Endothelial cell of umbilical vein (primary cell): ENCODE results near the gene RNF227. TPM values are rescaled to one million over a fixed set of nuclear protein-coding genes. Genes with fewer than 3 reads are reported as not detected.

Experiments
- BruUV-seq: library from RNA; stranded (reverse); fragments of 400-500 nt; replicated peaks from 2 replicates; lab custom pipeline; 2021; lab: Mats Ljungman, UMichigan
- CTCF ChIA-PET: fragments of 300-600, 350-600 bp; sonication (Branson Sonifier 250); formaldehyde crosslinking; loops from one replicate; lab custom pipeline; 2021; ENCODE audit warnings: antibody characterized with exemption, inconsistent platforms; lab: Charles Lee
- POLR2A ChIA-PET: fragments of 300-600, 350-600 bp; sonication (Branson Sonifier 250); formaldehyde crosslinking; loops from one replicate; lab custom pipeline; 2021; ENCODE audit warnings: antibody characterized with exemption, inconsistent platforms; lab: Charles Lee
- DNase-seq: peaks from one replicate; pipeline ENCODE4 v3.0.0-alpha.2; 2011; ENCODE audit warnings: low read depth, low spot score
- FAIRE-seq: peaks from 2 replicates; lab custom pipeline; 2011; peaks lifted over from hg19 to GRCh38; lab: Jason Lieb, UNC
- H2AFZ ChIP-seq: 2 replicates; pipeline ENCODE4 v1.6.0; 2012; ENCODE audit warnings: low read depth, low read length, control low read depth, inconsistent platforms
- H3K27ac ChIP-seq: 2 replicates; pipeline ENCODE4 v1.5.1; 2011; ENCODE audit warnings: low read depth, mild to moderate bottlenecking, control low read depth, low read length, moderate library complexity; ENCODE audit not compliant: insufficient read depth
- H3K27me3 ChIP-seq, 2 experiments: 2 replicates each; pipeline versions ENCODE4 v1.6.0 to v1.6.1; 2011; ENCODE audit warnings: low read length in 2 of 2, mixed read lengths in 1 of 2; ENCODE audit not compliant: control insufficient read depth in 2 of 2, insufficient read depth in 2 of 2
- H3K36me3 ChIP-seq, 2 experiments: 2 replicates in 1 of 2; 3 replicates in 1 of 2; pipeline ENCODE4 v1.5.1; 2011; ENCODE audit warnings: low read length in 2 of 2, mild to moderate bottlenecking in 1 of 2, moderate library complexity in 1 of 2; ENCODE audit not compliant: control insufficient read depth in 2 of 2, insufficient read depth in 2 of 2; ENCODE audit errors: extremely low read depth in 1 of 2
- H3K4me1 ChIP-seq: 3 replicates; pipeline ENCODE4 v1.5.1; 2011; ENCODE audit warnings: mild to moderate bottlenecking, low read length; ENCODE audit not compliant: control insufficient read depth, insufficient read depth; ENCODE audit errors: extremely low read depth
- H3K4me2 ChIP-seq: 2 replicates; pipeline ENCODE4 v1.6.1; 2011; ENCODE audit warnings: low read length, control low read depth, mixed read lengths; ENCODE audit not compliant: insufficient read depth
- H3K4me3 ChIP-seq, 3 experiments: fragments of 200-600 bp in 1 of 3; sonication (generic), shearing (Covaris generic) in 1 of 3; replicated peaks in 1 of 3; 2 replicates each; pipeline ENCODE4 v1.5.1; 2011 to 2016; ENCODE audit warnings: control low read depth in 3 of 3, low read length in 3 of 3, mild to moderate bottlenecking in 2 of 3, inconsistent platforms in 1 of 3, low read depth in 1 of 3, moderate library complexity in 1 of 3; ENCODE audit not compliant: insufficient read depth in 1 of 3
- H3K79me2 ChIP-seq: 2 replicates; pipeline ENCODE4 v1.6.0; 2012; ENCODE audit warnings: low read length, inconsistent platforms; ENCODE audit not compliant: control insufficient read depth, insufficient read depth
- H3K9ac ChIP-seq: replicated peaks from 2 replicates; pipeline ENCODE3; 2011; ENCODE audit warnings: low read length, control low read depth; ENCODE audit not compliant: insufficient read depth; ENCODE audit errors: extremely low read depth
- H3K9me1 ChIP-seq: replicated peaks from 3 replicates; pipeline ENCODE4 v1.6.0; 2011; ENCODE audit warnings: mild to moderate bottlenecking, low read length; ENCODE audit not compliant: control insufficient read depth, insufficient read depth; ENCODE audit errors: extremely low read depth
- H3K9me3 ChIP-seq: replicated peaks from 2 replicates; pipeline ENCODE4 v1.5.1; 2012; ENCODE audit warnings: low read length, inconsistent platforms; ENCODE audit not compliant: control insufficient read depth, insufficient read depth
- H4K20me1 ChIP-seq: replicated peaks from 2 replicates; pipeline ENCODE3; 2011; ENCODE audit warnings: mild to moderate bottlenecking, low read length; ENCODE audit not compliant: control insufficient read depth, insufficient read depth; ENCODE audit errors: extremely low read depth
- CTCF ChIP-seq, 2 donors: IDR thresholded peaks; 1 replicate in 1 of 2; 2 replicates in 1 of 2; pipeline ENCODE4 v1.5.1; 2011; ENCODE audit warnings: low read length in 2 of 2, mild to moderate bottlenecking in 2 of 2, moderate library complexity in 2 of 2, control low read depth in 1 of 2, inconsistent platforms in 1 of 2, low read depth in 1 of 2; ENCODE audit not compliant: insufficient read depth in 1 of 2; ENCODE audit errors: extremely low read depth in 1 of 2
- EZH2 ChIP-seq: IDR thresholded peaks from 2 replicates; pipeline ENCODE4 v1.6.1; 2012; ENCODE audit warnings: borderline replicate concordance, low read depth, mild to moderate bottlenecking, moderate library complexity, low read length, inconsistent platforms; ENCODE audit not compliant: severe bottlenecking
- FOS ChIP-seq: IDR thresholded peaks from 2 replicates; pipeline ENCODE4 v1.6.1; 2011; ENCODE audit warnings: mild to moderate bottlenecking, low read length, moderate library complexity, borderline replicate concordance; ENCODE audit not compliant: insufficient read depth
- GATA2 ChIP-seq: IDR thresholded peaks from 2 replicates; pipeline ENCODE4 v1.7.0; 2011; ENCODE audit warnings: low read depth, mild to moderate bottlenecking, moderate library complexity, mixed read lengths, low read length; ENCODE audit not compliant: insufficient read length, insufficient read depth
- JUN ChIP-seq: IDR thresholded peaks from 2 replicates; pipeline ENCODE4 v1.6.1; 2011; ENCODE audit warnings: borderline replicate concordance, low read depth; ENCODE audit not compliant: insufficient read length, insufficient read depth
- MAX ChIP-seq: IDR thresholded peaks from 2 replicates; pipeline ENCODE4 v1.6.1; 2011; ENCODE audit not compliant: insufficient read depth, insufficient read length
- MYC ChIP-seq: IDR thresholded peaks from one replicate; pipeline ENCODE4 v1.6.1; 2011; ENCODE audit warnings: mild to moderate bottlenecking, low read depth, low read length
- POLR2A ChIP-seq: IDR thresholded peaks from 2 replicates; pipeline ENCODE4 v1.6.1; 2012; ENCODE audit warnings: low read depth, mild to moderate bottlenecking, control low read depth, low read length
- POLR2AphosphoS5 ChIP-seq: IDR thresholded peaks from 2 replicates; pipeline ENCODE4 v1.6.1; 2012; ENCODE audit warnings: low read depth, mild to moderate bottlenecking, control low read depth, low read length, moderate library complexity; ENCODE audit not compliant: insufficient read depth
- dilution Hi-C: fragments of 300-500 bp; cut with MboI; formaldehyde crosslinking; loops from one replicate; pipeline ENCODE4 v1.15.0; 2019; ENCODE audit warnings: low sequenced_read_pairs; ENCODE audit not compliant: extremely low pct_ligation_motif_present
- intact Hi-C: fragments of 100-400 bp; cut with micrococcal nuclease; formaldehyde crosslinking; loops from one replicate; pipeline ENCODE4 v1.10.0; 2022
- polyA plus RNA-seq, 4 experiments: library from polyadenylated mRNA; depleted of rRNA in 3 of 4; stranded (reverse) in 3 of 4; unstranded in 1 of 4; fragments of >200 nt; gene quantifications; 2 replicates each; pipeline versions ENCODE4 v1.2.1 to v1.2.3, GENCODE V29; 2011 to 2012; ENCODE audit warnings: missing spikeins in 1 of 4
- total RNA-seq: library from RNA; stranded (reverse); gene quantifications from 2 replicates; pipeline ENCODE4 v1.2.3, GENCODE V29; 2021

The RNF227 gene
- total and polyA plus RNA-seq, 2 donors (not counting 3 experiments of a cell fraction or from before 2014, with no cell fraction given) = 0.58 to 0.76 TPM

GRCh38 chr17:7881276-7882054, 34.6 kb downstream of the RNF227 start:
- ChIA-PET POLR2A (no interaction called here), CTCF (no interaction called here)
- dilution Hi-C loops = no loop called here
- Histone ChIP-seq H3K9ac (no peak overlapping the region), H3K27ac (no peak overlapping the region), H3K79me2 (peaks cover 9% of the 10 kb centered on the region), H3K27me3 (no peaks in the 10 kb centered on the region), H2AFZ (no peak overlapping the region), H3K36me3 (peaks cover 8 to 14% of the 10 kb centered on the region in 2 experiments), H3K4me3 (no peak overlapping the region), H3K9me1 (no peaks in the 10 kb centered on the region), H3K4me2 (no peak overlapping the region), H3K9me3 (no peaks in the 10 kb centered on the region), H4K20me1 (no peaks in the 10 kb centered on the region), H3K4me1 (peaks cover 17% of the 10 kb centered on the region)
- intact Hi-C loops = no loop called here
- no peak for TF ChIP-seq POLR2A
- TF ChIP-seq MYC = no peak
- no peak for TF ChIP-seq GATA2
- no peak for TF ChIP-seq EZH2
- TF ChIP-seq MAX = no peak
- no peak for TF ChIP-seq JUN
- no peak for TF ChIP-seq CTCF (IDR thresholded peaks at IDR 0.05; ENCODE audit: extremely low read depth in 1 of 2, insufficient read depth in 1 of 2, low read depth in 1 of 2, low read length in 2 of 2)
- TF ChIP-seq POLR2AphosphoS5 = no peak
- TF ChIP-seq FOS = no peak
- FAIRE-seq (no peak), DNase-seq (no peak)
- no TSS peak for BruUV-seq
